Epidermal melanocyte (primary cell): ENCODE data around the gene AMER2.

Experiments used
- DNase-seq: peaks from one replicate; pipeline ENCODE4 v3.0.0; 2011; ENCODE audit warnings: low spot score; ENCODE audit not compliant: insufficient read length

AMER2 gene

GRCh38 chr13:25171517-25172302 is at the start of gene AMER2:
Gene AMER2 (minus strand): TSS chr13:25172288. CDS start chr13:25171619, 669 bp downstream.
- DNase-seq: no peak

GRCh38 chr13:25218019-25218418 is 45.9 kb upstream of the AMER2 start:
- DNase-seq: no peak

GRCh38 chr13:25217023-25217885 is 45.2 kb upstream of the AMER2 start:
- no peak for DNase-seq

GRCh38 chr13:25215253-25215575 is 43.1 kb upstream of the AMER2 start:
- no peak for DNase-seq

- DNase-seq: no peak
These were observed 42.6 kb upstream of the AMER2 start for GRCh38 chr13:25214491-25215252.

- no peak for DNase-seq
These were observed 41.6 kb upstream of the AMER2 start for GRCh38 chr13:25213715-25214114.

- DNase-seq: no peak
These were observed 38.9 kb upstream of the AMER2 start for GRCh38 chr13:25210842-25211569.

- DNase-seq: no peak
These were observed 35.3 kb upstream of the AMER2 start for GRCh38 chr13:25207291-25207810.

GRCh38 chr13:25204863-25205262 is 32.8 kb upstream of the AMER2 start:
- DNase-seq: no peak

- DNase-seq: no peak
These were observed 31.1 kb upstream of the AMER2 start for GRCh38 chr13:25203127-25203740.

- DNase-seq: no peak
These were observed 28.7 kb upstream of the AMER2 start for GRCh38 chr13:25200783-25201182.

GRCh38 chr13:25198647-25199046 is 26.6 kb upstream of the AMER2 start:
- no peak for DNase-seq

GRCh38 chr13:25196971-25197370 is 24.9 kb upstream of the AMER2 start:
- no peak for DNase-seq

GRCh38 chr13:25192936-25193335 is 20.8 kb upstream of the AMER2 start:
- no peak for DNase-seq

- DNase-seq: no peak
These were observed 20.4 kb upstream of the AMER2 start for GRCh38 chr13:25192489-25192888.

GRCh38 chr13:25192052-25192451 is 20.0 kb upstream of the AMER2 start:
- DNase-seq: no peak

- DNase-seq: no peak
These were observed 18.7 kb upstream of the AMER2 start for GRCh38 chr13:25190771-25191170.

GRCh38 chr13:25190256-25190655 is 18.2 kb upstream of the AMER2 start:
- no peak for DNase-seq

GRCh38 chr13:25187596-25187995 is 15.5 kb upstream of the AMER2 start:
- DNase-seq: no peak

- DNase-seq: no peak
These were observed 14.1 kb upstream of the AMER2 start for GRCh38 chr13:25186187-25186586.

GRCh38 chr13:25181597-25181996 is 9.5 kb upstream of the AMER2 start:
- no peak for DNase-seq
